Fibroblast of villous mesenchyme (primary cell): ENCODE results near the gene MUSK. TPM values are rescaled to one million over a fixed set of nuclear protein-coding genes. Genes with fewer than 3 reads are reported as not detected.
A peak's percentile ranks its signal among the peaks of the same experiment; 100 is the strongest.
"Not testable (repeated sequence)": the region's sequence is repeated elsewhere in the genome, so short reads cannot be mapped to it uniquely, and the experiment has no call there.

ENCODE experiments used
- DNase-seq: peaks from one replicate; pipeline ENCODE4 v3.0.0-alpha.2; 2010; ENCODE audit warnings: low read depth
- H3K4me3 ChIP-seq: 2 replicates; pipeline ENCODE4 v1.5.1; 2011; ENCODE audit warnings: low read depth, mild to moderate bottlenecking, low read length
- total RNA-seq: library from RNA; depleted of rRNA; stranded (reverse); fragments of >200 nt; gene quantifications from 2 replicates; pipeline ENCODE4 v1.2.3, GENCODE V29; 2012
- TF ChIP-seq, protein P1 (sequence below): IDR thresholded peaks from 2 replicates; pipeline ENCODE4 v1.5.1; 2012; ENCODE audit warnings: low read depth, mild to moderate bottlenecking, low read length; ENCODE audit not compliant: insufficient read depth

The MUSK gene
- total RNA-seq, 1 donor: under 0.01 TPM

DNA sequence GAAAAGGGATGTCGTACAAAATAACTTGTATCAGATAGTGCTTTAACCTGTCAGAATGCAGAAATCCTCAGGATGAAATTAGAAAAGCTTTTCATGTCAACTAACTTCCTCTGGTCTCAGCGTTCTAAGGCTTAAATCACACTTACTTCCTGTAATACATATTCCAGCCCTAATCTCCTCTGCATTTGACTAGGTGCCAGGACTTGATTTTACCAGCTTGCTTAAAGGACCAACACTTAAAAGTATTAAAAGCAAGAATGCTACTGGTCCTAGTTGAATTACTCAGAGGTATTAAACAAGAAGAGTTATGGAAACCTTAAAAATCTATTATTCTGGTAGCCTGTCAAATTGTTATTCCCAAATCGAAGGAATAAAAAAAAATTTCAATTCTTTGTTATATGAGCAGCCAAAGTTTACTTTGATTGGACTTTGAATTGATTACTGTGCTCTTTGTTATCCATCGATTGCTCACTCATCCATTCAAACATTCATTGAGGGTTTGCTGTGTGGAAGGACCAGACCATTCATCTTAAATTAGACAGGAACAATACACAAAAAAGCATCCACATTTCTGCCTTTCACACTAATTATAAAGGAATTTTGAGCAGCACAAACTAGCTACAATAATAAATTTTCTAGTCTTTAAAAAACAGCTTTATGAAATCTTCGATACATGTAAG, 108.7 kb downstream of the MUSK start:
- TF ChIP-seq, protein P1, sequence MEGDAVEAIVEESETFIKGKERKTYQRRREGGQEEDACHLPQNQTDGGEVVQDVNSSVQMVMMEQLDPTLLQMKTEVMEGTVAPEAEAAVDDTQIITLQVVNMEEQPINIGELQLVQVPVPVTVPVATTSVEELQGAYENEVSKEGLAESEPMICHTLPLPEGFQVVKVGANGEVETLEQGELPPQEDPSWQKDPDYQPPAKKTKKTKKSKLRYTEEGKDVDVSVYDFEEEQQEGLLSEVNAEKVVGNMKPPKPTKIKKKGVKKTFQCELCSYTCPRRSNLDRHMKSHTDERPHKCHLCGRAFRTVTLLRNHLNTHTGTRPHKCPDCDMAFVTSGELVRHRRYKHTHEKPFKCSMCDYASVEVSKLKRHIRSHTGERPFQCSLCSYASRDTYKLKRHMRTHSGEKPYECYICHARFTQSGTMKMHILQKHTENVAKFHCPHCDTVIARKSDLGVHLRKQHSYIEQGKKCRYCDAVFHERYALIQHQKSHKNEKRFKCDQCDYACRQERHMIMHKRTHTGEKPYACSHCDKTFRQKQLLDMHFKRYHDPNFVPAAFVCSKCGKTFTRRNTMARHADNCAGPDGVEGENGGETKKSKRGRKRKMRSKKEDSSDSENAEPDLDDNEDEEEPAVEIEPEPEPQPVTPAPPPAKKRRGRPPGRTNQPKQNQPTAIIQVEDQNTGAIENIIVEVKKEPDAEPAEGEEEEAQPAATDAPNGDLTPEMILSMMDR: no peak
- DNase-seq: peak; percentile 44

DNA sequence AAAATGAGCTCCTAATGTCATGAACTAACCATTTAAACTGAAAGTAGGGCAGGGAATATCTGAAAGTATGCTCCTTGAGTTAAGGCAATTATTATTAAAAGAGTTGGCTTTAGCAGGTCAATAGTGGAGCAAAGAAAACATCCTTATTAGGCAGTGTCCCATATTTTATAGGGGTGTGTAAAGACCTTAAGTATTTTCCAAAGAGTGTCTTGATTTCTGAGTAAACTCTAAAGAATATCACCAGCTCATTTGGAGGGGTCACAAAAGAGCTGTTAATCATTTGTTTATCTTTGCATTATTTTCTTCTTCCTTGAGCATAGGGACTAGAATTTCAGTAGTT, 109.3 kb downstream of the MUSK start:
- no peak for DNase-seq
- H3K4me3 ChIP-seq: no peak overlapping the region
- TF ChIP-seq, protein P1: no peak

More for the DNA sequence above, 108.7 kb downstream of the MUSK start:
- H3K4me3 ChIP-seq: no peak overlapping the region

DNA sequence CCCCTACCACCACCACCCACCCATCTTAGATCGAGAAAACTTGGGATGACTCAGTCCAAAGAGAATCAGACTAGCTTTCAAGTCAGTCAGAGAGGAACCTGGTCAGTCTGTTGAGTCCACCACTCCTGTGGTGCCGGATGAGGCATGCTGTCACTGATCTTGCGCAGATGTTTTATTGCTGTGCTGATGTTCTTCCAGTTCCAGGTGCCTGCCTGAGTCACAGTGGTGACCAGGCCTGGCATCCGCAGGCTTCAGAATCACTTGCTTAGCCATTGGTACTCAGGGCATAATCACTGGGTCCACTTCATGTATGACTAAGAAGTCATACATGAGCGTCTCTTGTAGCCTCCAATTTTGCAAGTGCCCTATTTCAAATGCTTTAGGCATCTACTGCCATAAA, 114.1 kb downstream of the MUSK start:
- no peak for DNase-seq
- TF ChIP-seq, protein P1: no peak
- no peak overlapping the region for H3K4me3 ChIP-seq

DNA sequence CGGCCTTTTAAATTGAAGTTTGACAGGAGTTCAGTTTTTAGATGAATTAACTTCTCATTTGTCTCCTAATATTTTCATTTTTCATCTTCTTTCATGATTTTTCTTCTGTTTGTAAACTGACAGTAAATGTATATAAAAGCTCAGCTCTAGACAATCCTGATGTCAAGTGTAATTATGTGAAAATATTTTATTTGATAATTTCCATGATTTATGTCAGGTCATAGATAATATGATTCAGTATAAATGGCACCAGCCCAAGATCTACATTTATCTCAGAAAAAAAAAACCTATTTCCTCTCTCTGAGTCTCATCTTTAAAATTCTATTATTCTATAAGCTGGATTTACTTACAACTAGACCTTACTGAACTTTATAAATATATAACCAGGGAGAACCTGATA, 115.7 kb downstream of the MUSK start:
- DNase-seq: no peak

DNA sequence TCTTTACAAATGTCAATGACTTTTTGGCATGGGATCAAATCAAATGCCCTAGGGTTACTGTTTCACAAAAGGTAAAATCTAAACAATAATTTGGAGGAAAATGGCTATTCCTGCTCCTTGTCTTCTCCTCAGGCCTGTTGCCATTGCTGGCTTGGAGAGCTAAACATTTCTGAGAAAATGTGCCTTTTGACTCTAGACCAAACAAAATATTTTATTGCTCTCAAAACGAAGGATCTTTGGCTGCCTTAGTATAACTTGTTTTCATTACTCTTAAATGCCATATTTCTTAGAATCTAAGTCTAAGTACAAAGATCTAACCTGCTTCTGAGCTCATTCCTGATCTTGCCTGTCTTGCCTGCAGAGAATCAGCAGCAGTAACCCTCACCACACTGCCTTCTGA, 116.6 kb downstream of the MUSK start:
- TF ChIP-seq, protein P1: no peak
- no peak for DNase-seq
- H3K4me3 ChIP-seq: no peak overlapping the region

More for the DNA sequence above, 115.7 kb downstream of the MUSK start:
- no peak overlapping the region for H3K4me3 ChIP-seq
- TF ChIP-seq, protein P1: no peak

DNA sequence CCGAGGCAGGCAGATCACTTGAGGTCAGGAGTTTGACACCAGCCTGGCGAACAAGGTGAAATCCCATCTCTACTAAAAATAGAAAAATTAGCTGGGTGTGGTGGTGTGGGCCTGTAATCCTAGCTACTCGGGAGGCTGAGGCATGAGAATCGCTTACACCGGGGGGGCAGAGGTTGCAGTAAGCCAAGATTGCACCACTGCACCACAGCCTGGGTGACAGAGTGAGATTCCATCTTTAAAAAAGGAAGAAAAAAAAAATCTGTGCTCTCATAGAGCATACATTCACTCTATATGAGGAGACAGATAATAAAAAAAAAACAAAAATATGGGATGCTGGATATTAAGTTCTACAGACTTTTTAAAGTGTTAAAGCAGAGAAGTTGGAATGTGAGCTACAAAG, 119.8 kb downstream of the MUSK start:
- DNase-seq, H3K4me3 ChIP-seq: not testable (repeated sequence)

DNA sequence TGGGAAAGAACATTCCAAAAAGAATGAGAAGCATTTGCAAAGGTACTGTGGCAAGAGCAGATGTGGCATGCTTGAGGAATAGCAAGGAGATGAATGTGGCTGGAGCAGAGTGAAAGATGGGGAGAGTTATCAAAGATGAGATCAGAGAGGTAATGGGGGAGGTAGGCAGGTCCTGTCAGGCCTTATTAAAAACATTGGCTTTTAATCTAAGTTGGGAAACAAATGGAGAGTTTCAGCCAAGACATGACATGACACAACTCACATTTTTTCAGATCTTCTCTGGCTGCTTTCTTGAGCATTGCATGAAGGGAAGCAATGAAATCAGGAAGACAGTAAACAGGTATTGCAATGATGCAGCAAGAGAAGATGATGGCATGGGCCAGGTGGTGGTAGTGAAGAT, 120.3 kb downstream of the MUSK start:
- TF ChIP-seq, protein P1: no peak
- no peak for DNase-seq

More for the DNA sequence above, 120.3 kb downstream of the MUSK start:
- no peak overlapping the region for H3K4me3 ChIP-seq
